ENCODE measurements around the gene THNSL1. TPM values are rescaled to one million over a fixed set of nuclear protein-coding genes. Genes with fewer than 3 reads are reported as not detected.
A peak's percentile ranks its signal among the peaks of the same experiment; 100 is the strongest.
"Not testable (repeated sequence)": the region's sequence is repeated elsewhere in the genome, so short reads cannot be mapped to it uniquely, and the experiment has no call there.

THNSL1 gene
- total RNA-seq, 2 donors from 2014 or later, result 2.3 to 4.5 TPM

- TF ChIP-seq, protein P1, sequence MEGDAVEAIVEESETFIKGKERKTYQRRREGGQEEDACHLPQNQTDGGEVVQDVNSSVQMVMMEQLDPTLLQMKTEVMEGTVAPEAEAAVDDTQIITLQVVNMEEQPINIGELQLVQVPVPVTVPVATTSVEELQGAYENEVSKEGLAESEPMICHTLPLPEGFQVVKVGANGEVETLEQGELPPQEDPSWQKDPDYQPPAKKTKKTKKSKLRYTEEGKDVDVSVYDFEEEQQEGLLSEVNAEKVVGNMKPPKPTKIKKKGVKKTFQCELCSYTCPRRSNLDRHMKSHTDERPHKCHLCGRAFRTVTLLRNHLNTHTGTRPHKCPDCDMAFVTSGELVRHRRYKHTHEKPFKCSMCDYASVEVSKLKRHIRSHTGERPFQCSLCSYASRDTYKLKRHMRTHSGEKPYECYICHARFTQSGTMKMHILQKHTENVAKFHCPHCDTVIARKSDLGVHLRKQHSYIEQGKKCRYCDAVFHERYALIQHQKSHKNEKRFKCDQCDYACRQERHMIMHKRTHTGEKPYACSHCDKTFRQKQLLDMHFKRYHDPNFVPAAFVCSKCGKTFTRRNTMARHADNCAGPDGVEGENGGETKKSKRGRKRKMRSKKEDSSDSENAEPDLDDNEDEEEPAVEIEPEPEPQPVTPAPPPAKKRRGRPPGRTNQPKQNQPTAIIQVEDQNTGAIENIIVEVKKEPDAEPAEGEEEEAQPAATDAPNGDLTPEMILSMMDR (IDR thresholded peaks at IDR 0.05), result no peak
- Histone ChIP-seq H3K27me3 (no peaks in the 10 kb centered on the region), H3K9me3 (no peaks in the 10 kb centered on the region), H3K9ac (ENCODE audit: low read depth in 2 of 2, low read length in 2 of 2) (no peak overlapping the region), H3K4me3 (no peak overlapping the region), H3K36me3 (no peaks in the 10 kb centered on the region), H3K4me1 (no peaks in the 10 kb centered on the region), H3K27ac (no peak overlapping the region)
- no peak for DNase-seq
- intact Hi-C loops (cut with DNase I), result no loop called here
Measured at GRCh38 chr10:24998044-24998443, 18.4 kb upstream of the THNSL1 start.

- intact Hi-C loops (cut with DNase I), result not testable (repeated sequence)
Measured at GRCh38 chr10:25011591-25011990, 4.8 kb upstream of the THNSL1 start.

GRCh38 chr10:25014579-25014978, 1.8 kb upstream of the THNSL1 start:
- peaks cover 2% of the 10 kb centered on the region for H3K4me1 ChIP-seq
- TF ChIP-seq, protein P1 (IDR thresholded peaks at IDR 0.05), result no peak
- no peak for DNase-seq

More at GRCh38 chr10:25011591-25011990, 4.8 kb upstream of the THNSL1 start:
- not testable (repeated sequence) for H3K4me1 ChIP-seq; H3K27me3 ChIP-seq; H3K9ac ChIP-seq (ENCODE audit: low read depth in 2 of 2, low read length in 2 of 2); DNase-seq; H3K27ac ChIP-seq; H3K4me3 ChIP-seq; H3K9me3 ChIP-seq; H3K36me3 ChIP-seq

GRCh38 chr10:25015828-25016375, 510 bp upstream of the THNSL1 start, which contains the start of gene ENKUR:
ENKUR (minus strand) TSS chr10:25016158; CDS start chr10:25015936, 222 bp downstream.
- TF ChIP-seq, protein P1 (IDR thresholded peaks at IDR 0.05), result no peak
- Histone ChIP-seq H3K4me3 (peak within 1 kb of the TSS; percentile 49), H3K9ac (ENCODE audit: low read depth in 2 of 2, low read length in 2 of 2) (peak within 1 kb of the TSS; percentile 60 to 90), H3K36me3 (no peaks in the 10 kb centered on the region), H3K9me3 (no peaks in the 10 kb centered on the region), H3K27ac (peak within 1 kb of the TSS; percentile 88), H3K27me3 (no peaks in the 10 kb centered on the region), H3K4me1 (peaks cover 2% of the 10 kb centered on the region)
- intact Hi-C loops (cut with DNase I), result no loop called here
- peak; percentile 94 for DNase-seq

More at GRCh38 chr10:25014579-25014978, 1.8 kb upstream of the THNSL1 start:
- no peaks in the 10 kb centered on the region for H3K36me3 ChIP-seq
- H3K4me3 ChIP-seq, result no peak overlapping the region
- H3K27me3 ChIP-seq, result no peaks in the 10 kb centered on the region
- H3K27ac ChIP-seq, result no peak overlapping the region
- no peak overlapping the region for H3K9ac ChIP-seq (ENCODE audit: low read depth in 2 of 2, low read length in 2 of 2)
- H3K9me3 ChIP-seq, result no peaks in the 10 kb centered on the region
- intact Hi-C loops (cut with DNase I), result no loop called here

DNA sequence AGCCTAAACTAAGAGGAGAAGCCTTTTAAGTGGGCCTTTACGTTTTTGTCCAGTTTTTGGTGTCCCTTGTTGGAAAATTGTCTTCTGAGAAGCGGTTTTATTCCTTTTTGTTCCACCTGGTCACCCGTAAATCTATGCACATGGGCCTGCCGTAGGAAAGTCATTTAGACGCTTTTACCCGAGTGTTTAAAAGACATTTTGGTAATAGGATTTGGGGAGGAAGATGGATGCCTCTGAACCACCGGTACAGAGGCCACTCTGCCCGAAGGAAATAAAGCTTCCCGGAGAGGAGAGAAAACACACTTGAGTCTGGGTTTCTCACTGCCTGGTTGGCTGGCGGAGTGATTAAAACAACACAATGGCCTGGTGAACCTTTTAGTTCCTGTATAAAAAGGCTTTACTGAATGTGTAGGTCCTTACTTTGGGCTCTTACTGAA, 760 bp downstream of the THNSL1 start:
- H3K36me3 ChIP-seq, result no peaks in the 10 kb centered on the region
- peak overlapping the region; percentile 60 to 90 for H3K9ac ChIP-seq (ENCODE audit: low read depth in 2 of 2, low read length in 2 of 2)
- TF ChIP-seq, protein P1 (IDR thresholded peaks at IDR 0.05), result no peak
- intact Hi-C loops (cut with DNase I), result no loop called here
- H3K4me3 ChIP-seq, result peak overlapping the region; percentile 49
- peak overlapping the region; percentile 88 for H3K27ac ChIP-seq
- H3K4me1 ChIP-seq, result peaks cover 2% of the 10 kb centered on the region
- DNase-seq, result peak; percentile 43
- no peaks in the 10 kb centered on the region for H3K27me3 ChIP-seq
- no peaks in the 10 kb centered on the region for H3K9me3 ChIP-seq

DNA sequence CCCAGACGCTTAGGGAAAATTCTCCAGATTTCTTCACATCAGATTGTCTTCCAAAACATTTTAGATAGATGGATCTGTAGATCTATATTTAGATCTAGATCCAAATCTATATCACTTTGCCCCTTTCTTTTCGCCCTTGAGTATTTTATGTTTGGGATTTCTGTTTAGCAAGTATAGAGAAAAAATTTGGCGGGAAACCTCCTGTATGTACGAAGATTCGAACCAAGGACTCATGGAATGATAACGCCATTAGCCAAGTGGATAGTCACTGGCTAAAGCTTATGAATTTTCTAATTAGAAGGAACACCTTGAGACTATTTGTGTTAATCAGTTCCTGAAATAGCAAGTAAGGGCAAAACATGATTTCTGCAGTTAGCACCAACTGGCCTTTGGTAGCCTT, 1.2 kb downstream of the THNSL1 start:
- no peak overlapping the region for H3K9ac ChIP-seq (ENCODE audit: low read depth in 2 of 2, low read length in 2 of 2)
- peaks cover 2% of the 10 kb centered on the region for H3K4me1 ChIP-seq
- no peak for DNase-seq
- no peaks in the 10 kb centered on the region for H3K27me3 ChIP-seq
- H3K9me3 ChIP-seq, result no peaks in the 10 kb centered on the region
- H3K4me3 ChIP-seq, result no peak overlapping the region
- H3K27ac ChIP-seq, result peak overlapping the region; percentile 88
- intact Hi-C loops (cut with DNase I), result no loop called here
- TF ChIP-seq, protein P1 (IDR thresholded peaks at IDR 0.05), result no peak
- no peaks in the 10 kb centered on the region for H3K36me3 ChIP-seq
